GM12801 (cell line): ENCODE results near the gene FGF23.

Source experiments
- CTCF ChIP-seq: IDR thresholded peaks from one replicate; pipeline ENCODE4 v1.5.1; 2011; ENCODE audit warnings: control low read depth; ENCODE audit not compliant: insufficient read length; ENCODE audit errors: extremely low read depth

The FGF23 gene

GRCh38 chr12:4417936-4418335 lies 38.4 kb upstream of the FGF23 start:
- TF ChIP-seq CTCF = no peak

GRCh38 chr12:4417455-4417854 lies 37.9 kb upstream of the FGF23 start:
- TF ChIP-seq CTCF = no peak

- TF ChIP-seq CTCF = no peak
Measured at GRCh38 chr12:4416276-4416675, 36.8 kb upstream of the FGF23 start.

GRCh38 chr12:4412465-4412864 lies 33.0 kb upstream of the FGF23 start:
- TF ChIP-seq CTCF = no peak

- no peak for TF ChIP-seq CTCF
Measured at GRCh38 chr12:4412056-4412455, 32.5 kb upstream of the FGF23 start.

- no peak for TF ChIP-seq CTCF
Measured at GRCh38 chr12:4407136-4407535, 27.6 kb upstream of the FGF23 start.

- no peak for TF ChIP-seq CTCF
Measured at GRCh38 chr12:4402996-4403395, 23.5 kb upstream of the FGF23 start.

GRCh38 chr12:4401117-4401516 lies 21.6 kb upstream of the FGF23 start:
- TF ChIP-seq CTCF = no peak
